ENCODE data around the gene G6PC2.

G6PC2 gene

DNA sequence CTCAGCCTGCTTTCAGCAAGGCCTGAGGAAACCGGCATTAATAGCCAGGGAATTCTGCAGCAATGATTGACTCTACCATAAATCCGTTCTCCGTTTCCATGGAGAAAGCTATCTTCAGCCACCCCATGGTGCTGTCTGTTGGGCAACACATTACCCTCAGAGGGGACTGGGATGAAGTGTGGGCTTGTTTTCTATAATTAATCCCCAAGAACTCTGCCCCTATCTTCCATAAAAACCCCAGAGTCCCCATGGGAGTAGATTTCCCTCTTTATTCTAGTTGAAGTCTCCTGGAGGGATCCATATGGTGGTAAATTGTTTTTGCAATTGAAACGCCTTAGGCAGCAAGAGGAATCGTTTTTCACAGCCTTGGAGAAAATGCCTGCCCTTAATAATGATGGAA, 9.2 kb downstream of the G6PC2 start:
- Histone ChIP-seq H3K36me3 (ENCODE audit: insufficient read depth, insufficient read length, low read length) (no peaks in the 10 kb centered on the region), H3K4me3 (ENCODE audit: insufficient read length, low read depth) (no peak overlapping the region), H3K27me3 (ENCODE audit: insufficient read depth, insufficient read length) (no peaks in the 10 kb centered on the region), H3K4me1 (ENCODE audit: insufficient read depth, insufficient read length) (peaks cover 3% of the 10 kb centered on the region), H3K9me3 (ENCODE audit: insufficient read depth, low read length) (no peaks in the 10 kb centered on the region; the same call in 1 of the 2 replicates), H3K9ac (ENCODE audit: insufficient read length, low read depth) (no peak overlapping the region)
- TF ChIP-seq YY1 (IDR thresholded peaks at IDR 0.05; ENCODE audit: insufficient read depth, insufficient read length): no peak
- DNase-seq (ENCODE audit: low read depth, low spot score): no peak

DNA sequence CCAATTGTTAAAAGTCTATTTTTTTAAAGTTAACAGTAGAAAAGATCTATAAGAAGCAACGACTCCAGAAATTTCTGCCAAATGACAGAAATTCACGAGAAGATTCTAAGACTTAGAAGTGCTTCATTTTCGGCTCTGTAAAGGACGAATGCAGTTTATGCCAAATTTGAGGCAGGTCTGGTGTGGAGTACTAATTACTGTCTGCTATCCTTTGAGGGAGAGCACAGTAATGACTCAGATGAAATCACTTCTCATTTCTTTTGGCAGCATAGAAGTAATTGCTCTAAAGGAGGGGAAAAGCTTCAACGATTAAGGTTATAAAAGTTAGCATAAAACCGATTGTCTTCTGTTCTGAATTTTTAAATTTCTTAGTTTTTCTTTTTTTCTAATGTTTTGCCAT, 11.4 kb downstream of the G6PC2 start:
- Histone ChIP-seq H3K36me3 (ENCODE audit: insufficient read depth, insufficient read length, low read length) (no peaks in the 10 kb centered on the region), H3K9me3 (ENCODE audit: insufficient read depth, low read length) (peaks cover 14% of the 10 kb centered on the region), H3K4me3 (ENCODE audit: insufficient read length, low read depth) (no peak overlapping the region), H3K4me1 (ENCODE audit: insufficient read depth, insufficient read length) (peaks cover 3% of the 10 kb centered on the region), H3K27me3 (ENCODE audit: insufficient read depth, insufficient read length) (no peaks in the 10 kb centered on the region), H3K9ac (ENCODE audit: insufficient read length, low read depth) (no peak overlapping the region)
- no peak for DNase-seq (ENCODE audit: low read depth, low spot score)
- no peak for TF ChIP-seq YY1 (IDR thresholded peaks at IDR 0.05; ENCODE audit: insufficient read depth, insufficient read length)
- TF ChIP-seq SUZ12 (IDR thresholded peaks at IDR 0.05; ENCODE audit: extremely low read depth, insufficient read depth, insufficient read length): no peak
- TF ChIP-seq ZNF274 (IDR thresholded peaks at IDR 0.05; ENCODE audit: low read depth, low read length): no peak

DNA sequence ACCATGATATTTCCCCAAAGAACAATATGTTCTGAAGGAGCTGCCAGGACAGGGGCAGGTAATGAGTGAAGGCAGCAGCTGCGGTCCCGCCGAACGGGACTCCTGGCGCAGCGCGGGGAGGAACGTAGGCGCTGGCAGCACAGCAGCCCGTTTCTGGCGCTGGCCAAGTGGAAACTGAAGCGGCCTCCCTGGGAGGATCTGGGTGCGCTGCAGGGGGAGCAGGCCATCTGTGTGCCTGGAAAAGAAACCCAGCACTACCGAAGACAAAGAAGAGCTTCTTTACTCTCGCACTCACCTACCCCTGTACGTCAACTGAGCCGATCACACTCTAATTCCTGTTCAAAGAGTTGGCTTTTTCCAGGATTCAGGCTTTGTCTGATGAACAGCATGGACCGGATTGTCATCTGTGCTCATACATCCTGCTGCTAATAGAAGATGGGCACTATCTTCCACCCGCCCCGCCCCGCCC, 11.8 kb downstream of the G6PC2 start:
- H3K9me3 ChIP-seq (ENCODE audit: insufficient read depth, low read length): peaks cover 14% of the 10 kb centered on the region

DNA sequence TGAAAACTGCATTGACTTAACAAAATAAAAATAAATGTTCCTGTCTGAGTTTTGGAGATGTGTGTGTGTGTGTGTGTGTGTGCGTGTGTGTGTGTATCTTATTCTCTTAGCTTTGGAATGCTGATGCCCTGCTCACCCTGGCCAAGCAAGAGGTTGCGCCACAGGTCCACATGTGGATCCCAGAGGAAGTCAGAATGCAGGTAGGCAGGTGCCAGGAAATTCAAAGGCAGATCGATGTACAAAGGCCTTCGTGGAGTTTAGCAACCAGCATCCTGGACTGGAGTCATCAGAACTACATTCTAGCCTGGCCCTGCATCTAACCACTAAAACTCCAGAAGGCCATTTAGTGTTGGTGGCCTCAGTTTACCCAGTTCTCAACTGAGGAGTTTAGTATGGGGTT, 12.4 kb downstream of the G6PC2 start:
- Histone ChIP-seq H3K27me3 (ENCODE audit: insufficient read depth, insufficient read length) (no peaks in the 10 kb centered on the region), H3K4me3 (ENCODE audit: insufficient read length, low read depth) (no peak overlapping the region), H3K4me1 (ENCODE audit: insufficient read depth, insufficient read length) (no peaks in the 10 kb centered on the region), H3K9ac (ENCODE audit: insufficient read length, low read depth) (no peak overlapping the region), H3K36me3 (ENCODE audit: insufficient read depth, insufficient read length, low read length) (no peaks in the 10 kb centered on the region), H3K9me3 (ENCODE audit: insufficient read depth, low read length) (peaks cover 14% of the 10 kb centered on the region)
- no peak for DNase-seq (ENCODE audit: low read depth, low spot score)
- TF ChIP-seq YY1 (IDR thresholded peaks at IDR 0.05; ENCODE audit: insufficient read depth, insufficient read length): no peak
- no peak for TF ChIP-seq ZNF274 (IDR thresholded peaks at IDR 0.05; ENCODE audit: low read depth, low read length)
- no peak for TF ChIP-seq SUZ12 (IDR thresholded peaks at IDR 0.05; ENCODE audit: extremely low read depth, insufficient read depth, insufficient read length)

More for the DNA sequence above, 11.8 kb downstream of the G6PC2 start:
- TF ChIP-seq SUZ12 (IDR thresholded peaks at IDR 0.05; ENCODE audit: extremely low read depth, insufficient read depth, insufficient read length) (no peak), YY1 (IDR thresholded peaks at IDR 0.05; ENCODE audit: insufficient read depth, insufficient read length) (no peak), ZNF274 (IDR thresholded peaks at IDR 0.05; ENCODE audit: low read depth, low read length) (no peak)
- Histone ChIP-seq H3K27me3 (ENCODE audit: insufficient read depth, insufficient read length) (no peaks in the 10 kb centered on the region), H3K4me1 (ENCODE audit: insufficient read depth, insufficient read length) (no peaks in the 10 kb centered on the region), H3K36me3 (ENCODE audit: insufficient read depth, insufficient read length, low read length) (no peaks in the 10 kb centered on the region), H3K4me3 (ENCODE audit: insufficient read length, low read depth) (no peak overlapping the region), H3K9ac (ENCODE audit: insufficient read length, low read depth) (no peak overlapping the region)
- no peak for DNase-seq (ENCODE audit: low read depth, low spot score)

DNA sequence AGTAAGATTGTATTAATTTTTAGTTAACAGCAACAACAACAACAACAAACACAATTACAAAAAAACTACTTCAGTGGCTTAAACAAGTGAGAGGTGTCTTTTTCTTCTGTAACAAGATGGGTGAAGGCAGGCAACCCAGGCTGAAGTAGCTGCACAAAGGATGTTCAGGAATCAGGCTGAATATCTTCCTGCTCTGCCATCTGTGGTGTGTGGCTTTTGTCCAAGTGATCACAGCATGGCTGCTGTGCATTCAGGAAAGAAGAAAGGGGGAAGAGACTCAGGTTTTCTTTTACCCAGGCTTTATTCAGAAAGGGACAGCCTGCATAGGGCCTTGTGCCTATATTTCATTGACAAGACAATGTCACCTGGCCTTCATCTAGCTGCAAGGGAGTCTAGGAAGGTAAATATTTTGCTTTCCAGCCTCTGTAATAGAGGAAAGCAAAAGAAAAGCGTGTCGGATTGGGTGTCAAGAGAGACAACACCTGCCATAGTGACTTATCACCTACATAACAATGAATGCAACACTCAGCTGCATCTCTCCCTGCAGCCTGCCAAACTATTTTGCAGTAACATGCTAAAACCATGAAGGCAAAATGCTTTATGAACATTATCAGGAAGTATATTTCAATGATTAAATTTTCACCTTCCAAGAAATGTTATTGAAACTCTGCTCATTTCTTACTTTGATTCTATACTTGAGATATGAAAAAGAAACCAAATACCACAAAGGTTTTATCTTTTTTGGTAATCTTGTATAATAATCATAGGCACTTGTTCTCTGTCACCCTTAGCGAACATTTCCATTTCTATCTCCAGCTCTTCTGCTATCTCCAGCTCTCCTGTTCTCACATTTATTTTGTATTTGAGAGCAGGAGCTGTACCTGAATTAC, 14.6 kb downstream of the G6PC2 start:
- no peak overlapping the region for H3K4me3 ChIP-seq (ENCODE audit: insufficient read length, low read depth)
- no peaks in the 10 kb centered on the region for H3K27me3 ChIP-seq (ENCODE audit: insufficient read depth, insufficient read length)
- peaks cover 14% of the 10 kb centered on the region for H3K9me3 ChIP-seq (ENCODE audit: insufficient read depth, low read length)
- H3K4me1 ChIP-seq (ENCODE audit: insufficient read depth, insufficient read length): no peaks in the 10 kb centered on the region
- TF ChIP-seq ZNF274 (IDR thresholded peaks at IDR 0.05; ENCODE audit: low read depth, low read length): no peak
- no peak for TF ChIP-seq SUZ12 (IDR thresholded peaks at IDR 0.05; ENCODE audit: extremely low read depth, insufficient read depth, insufficient read length)
- TF ChIP-seq YY1 (IDR thresholded peaks at IDR 0.05; ENCODE audit: insufficient read depth, insufficient read length): no peak
- no peak for DNase-seq (ENCODE audit: low read depth, low spot score)
- H3K36me3 ChIP-seq (ENCODE audit: insufficient read depth, insufficient read length, low read length): no peaks in the 10 kb centered on the region
- H3K9ac ChIP-seq (ENCODE audit: insufficient read length, low read depth): no peak overlapping the region

DNA sequence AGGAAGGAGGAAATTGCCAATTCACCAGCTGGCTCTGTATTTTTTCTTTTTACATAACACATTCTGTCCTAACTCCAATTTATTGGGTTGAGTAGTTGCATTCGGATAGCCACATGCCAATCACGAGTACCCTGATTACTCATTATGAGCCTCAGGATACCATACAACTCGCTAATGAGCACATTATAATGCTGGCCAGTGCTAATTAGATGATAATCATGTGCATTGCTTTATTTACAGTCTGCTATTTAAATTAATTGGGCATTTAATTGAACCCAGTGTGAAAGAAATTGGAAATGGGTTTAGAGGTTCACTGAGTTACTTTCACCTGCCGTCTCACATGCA, 15.2 kb downstream of the G6PC2 start:
- Histone ChIP-seq H3K4me1 (ENCODE audit: insufficient read depth, insufficient read length) (no peaks in the 10 kb centered on the region), H3K9ac (ENCODE audit: insufficient read length, low read depth) (no peak overlapping the region), H3K4me3 (ENCODE audit: insufficient read length, low read depth) (no peak overlapping the region), H3K27me3 (ENCODE audit: insufficient read depth, insufficient read length) (no peaks in the 10 kb centered on the region), H3K9me3 (ENCODE audit: insufficient read depth, low read length) (peaks cover 14% of the 10 kb centered on the region), H3K36me3 (ENCODE audit: insufficient read depth, insufficient read length, low read length) (no peaks in the 10 kb centered on the region)
- TF ChIP-seq ZNF274 (IDR thresholded peaks at IDR 0.05; ENCODE audit: low read depth, low read length) (no peak), SUZ12 (IDR thresholded peaks at IDR 0.05; ENCODE audit: extremely low read depth, insufficient read depth, insufficient read length) (no peak), YY1 (IDR thresholded peaks at IDR 0.05; ENCODE audit: insufficient read depth, insufficient read length) (no peak)
- no peak for DNase-seq (ENCODE audit: low read depth, low spot score)

DNA sequence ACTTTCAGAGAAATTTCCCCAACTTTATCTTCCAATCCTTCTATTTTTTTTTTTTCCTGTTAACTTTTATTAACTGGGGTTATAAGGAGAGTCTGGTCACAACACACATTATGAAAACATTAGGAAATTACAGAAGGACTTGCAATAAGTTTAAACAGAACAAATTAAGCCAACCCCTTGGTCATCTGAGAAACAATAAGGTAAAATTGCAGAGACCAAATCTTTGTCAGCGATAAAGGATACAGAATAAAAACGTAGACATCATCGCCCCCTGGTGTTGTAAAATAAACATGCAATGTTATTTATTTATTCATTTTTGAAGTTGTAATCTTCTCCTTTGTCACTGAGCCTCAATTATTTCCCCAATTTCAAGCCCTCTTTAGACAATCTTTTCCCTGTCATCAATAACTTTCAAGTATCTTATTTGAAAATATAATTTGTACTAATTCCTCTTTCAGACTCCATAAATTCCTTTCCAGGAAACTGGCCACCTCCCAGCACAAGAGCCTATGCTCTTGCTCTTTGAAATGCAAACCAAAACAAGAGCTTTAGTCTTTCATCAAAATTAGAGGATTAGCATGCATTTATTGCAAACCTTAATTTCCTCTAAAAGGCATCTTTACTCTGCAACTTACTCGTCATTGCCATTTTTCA, 19.5 kb downstream of the G6PC2 start:
- Histone ChIP-seq H3K36me3 (ENCODE audit: insufficient read depth, insufficient read length, low read length) (no peaks in the 10 kb centered on the region), H3K27me3 (ENCODE audit: insufficient read depth, insufficient read length) (no peaks in the 10 kb centered on the region), H3K4me1 (ENCODE audit: insufficient read depth, insufficient read length) (no peaks in the 10 kb centered on the region), H3K4me3 (ENCODE audit: insufficient read length, low read depth) (no peak overlapping the region), H3K9me3 (ENCODE audit: insufficient read depth, low read length) (peaks cover 14% of the 10 kb centered on the region), H3K9ac (ENCODE audit: insufficient read length, low read depth) (no peak overlapping the region)
- TF ChIP-seq SUZ12 (IDR thresholded peaks at IDR 0.05; ENCODE audit: extremely low read depth, insufficient read depth, insufficient read length) (no peak), YY1 (IDR thresholded peaks at IDR 0.05; ENCODE audit: insufficient read depth, insufficient read length) (no peak), ZNF274 (IDR thresholded peaks at IDR 0.05; ENCODE audit: low read depth, low read length) (no peak)
- no peak for DNase-seq (ENCODE audit: low read depth, low spot score)

Measured in NT2/D1 (cell line).